ENCODE measurements around the gene DTX4. TPM values are rescaled to one million over a fixed set of nuclear protein-coding genes. Genes with fewer than 3 reads are reported as not detected.

DTX4 gene
- polyA plus RNA-seq, 4 donors = 12.2 to 50.3 (median 22.4) TPM

GRCh38 chr11:59247531-59248227 lies 75.7 kb downstream of the DTX4 start:
- no peaks in the 10 kb centered on the region for H3K36me3 ChIP-seq (ENCODE audit: control insufficient read depth in 3 of 3, insufficient read depth in 2 of 3, low read depth in 1 of 3, low read length in 3 of 3)
- no peaks in the 10 kb centered on the region for H3K9me3 ChIP-seq (ENCODE audit: control insufficient read depth in 2 of 2, insufficient read depth in 1 of 2, low read depth in 1 of 2, low read length in 1 of 2)
- FAIRE-seq = no peak
- 31 to 45% (median 33%) methylated on average over 2 of the region's 2 CpGs for WGBS, 3 donors
- no peaks in the 10 kb centered on the region for H3K4me1 ChIP-seq (ENCODE audit: control insufficient read depth in 3 of 3, insufficient read depth in 2 of 3, low read depth in 1 of 3, low read length in 2 of 3)
- peaks cover 0 to 4% (median 0%) of the 10 kb centered on the region in 3 donors for H3K27me3 ChIP-seq (ENCODE audit: control insufficient read depth in 3 of 3, insufficient read depth in 3 of 3, low read length in 3 of 3)
- DNase-seq = no peak
- H3K4me3 ChIP-seq (ENCODE audit: low read depth in 1 of 3, low read length in 3 of 3) = no peak overlapping the region
- no peak overlapping the region for H3K27ac ChIP-seq (ENCODE audit: low read depth in 1 of 3, low read length in 2 of 3)

- no peak for FAIRE-seq
- Histone ChIP-seq H3K27ac (ENCODE audit: low read depth in 1 of 3, low read length in 2 of 3) (no peak overlapping the region), H3K4me3 (ENCODE audit: low read depth in 1 of 3, low read length in 3 of 3) (no peak overlapping the region), H3K4me1 (ENCODE audit: control insufficient read depth in 3 of 3, insufficient read depth in 2 of 3, low read depth in 1 of 3, low read length in 2 of 3) (no peaks in the 10 kb centered on the region), H3K9me3 (ENCODE audit: control insufficient read depth in 2 of 2, insufficient read depth in 1 of 2, low read depth in 1 of 2, low read length in 1 of 2) (no peaks in the 10 kb centered on the region), H3K36me3 (ENCODE audit: control insufficient read depth in 3 of 3, insufficient read depth in 2 of 3, low read depth in 1 of 3, low read length in 3 of 3) (no peaks in the 10 kb centered on the region), H3K27me3 (ENCODE audit: control insufficient read depth in 3 of 3, insufficient read depth in 3 of 3, low read length in 3 of 3) (peaks cover 0 to 4% (median 0%) of the 10 kb centered on the region in 3 donors)
- no peak for DNase-seq
- 84 to 92% (median 87%) methylated on average over 7 of the region's 7 CpGs for WGBS, 3 donors
These were observed 77.6 kb downstream of the DTX4 start for GRCh38 chr11:59249535-59249934.

GRCh38 chr11:59253001-59253400 lies 81.1 kb downstream of the DTX4 start:
- FAIRE-seq (no peak), DNase-seq (no peak)
- H3K36me3 ChIP-seq (ENCODE audit: control insufficient read depth in 3 of 3, insufficient read depth in 2 of 3, low read depth in 1 of 3, low read length in 3 of 3) = no peaks in the 10 kb centered on the region
- H3K4me1 ChIP-seq (ENCODE audit: control insufficient read depth in 3 of 3, insufficient read depth in 2 of 3, low read depth in 1 of 3, low read length in 2 of 3) = no peaks in the 10 kb centered on the region
- no peaks in the 10 kb centered on the region for H3K27me3 ChIP-seq (ENCODE audit: control insufficient read depth in 3 of 3, insufficient read depth in 3 of 3, low read length in 3 of 3)
- 92 to 98% (median 94%) methylated on average over 2 of the region's 2 CpGs for WGBS, 3 donors
- no peak overlapping the region for H3K4me3 ChIP-seq (ENCODE audit: low read depth in 1 of 3, low read length in 3 of 3)
- H3K27ac ChIP-seq (ENCODE audit: low read depth in 1 of 3, low read length in 2 of 3) = no peak overlapping the region
- H3K9me3 ChIP-seq (ENCODE audit: control insufficient read depth in 2 of 2, insufficient read depth in 1 of 2, low read depth in 1 of 2, low read length in 1 of 2) = no peaks in the 10 kb centered on the region

GRCh38 chr11:59254286-59254685 lies 82.4 kb downstream of the DTX4 start:
- DNase-seq = no peak
- H3K36me3 ChIP-seq (ENCODE audit: control insufficient read depth in 3 of 3, insufficient read depth in 2 of 3, low read depth in 1 of 3, low read length in 3 of 3) = no peaks in the 10 kb centered on the region
- H3K4me3 ChIP-seq (ENCODE audit: low read depth in 1 of 3, low read length in 3 of 3) = no peak overlapping the region
- H3K27ac ChIP-seq (ENCODE audit: low read depth in 1 of 3, low read length in 2 of 3) = no peak overlapping the region
- H3K27me3 ChIP-seq (ENCODE audit: control insufficient read depth in 3 of 3, insufficient read depth in 3 of 3, low read length in 3 of 3) = no peaks in the 10 kb centered on the region
- H3K9me3 ChIP-seq (ENCODE audit: control insufficient read depth in 2 of 2, insufficient read depth in 1 of 2, low read depth in 1 of 2, low read length in 1 of 2) = no peaks in the 10 kb centered on the region
- no peaks in the 10 kb centered on the region for H3K4me1 ChIP-seq (ENCODE audit: control insufficient read depth in 3 of 3, insufficient read depth in 2 of 3, low read depth in 1 of 3, low read length in 2 of 3)
- FAIRE-seq = no peak

GRCh38 chr11:59255281-59255680 lies 83.3 kb downstream of the DTX4 start:
- 68 to 78% (median 68%) methylated on average over 8 of the region's 8 CpGs for WGBS, 3 donors
- H3K27me3 ChIP-seq (ENCODE audit: control insufficient read depth in 3 of 3, insufficient read depth in 3 of 3, low read length in 3 of 3) = no peaks in the 10 kb centered on the region
- DNase-seq (no peak), FAIRE-seq (no peak)
- no peaks in the 10 kb centered on the region for H3K36me3 ChIP-seq (ENCODE audit: control insufficient read depth in 3 of 3, insufficient read depth in 2 of 3, low read depth in 1 of 3, low read length in 3 of 3)
- no peaks in the 10 kb centered on the region for H3K9me3 ChIP-seq (ENCODE audit: control insufficient read depth in 2 of 2, insufficient read depth in 1 of 2, low read depth in 1 of 2, low read length in 1 of 2)
- H3K4me3 ChIP-seq (ENCODE audit: low read depth in 1 of 3, low read length in 3 of 3) = no peak overlapping the region
- no peak overlapping the region for H3K27ac ChIP-seq (ENCODE audit: low read depth in 1 of 3, low read length in 2 of 3)
- no peaks in the 10 kb centered on the region for H3K4me1 ChIP-seq (ENCODE audit: control insufficient read depth in 3 of 3, insufficient read depth in 2 of 3, low read depth in 1 of 3, low read length in 2 of 3)

Other genes starting within 250 kb of the DTX4 start
- 10 to 100 TPM in 1 of 4 donors, under 1 TPM in 2, not detected in 1; 0.67 to 13.0 (median 0.76) TPM for gene GLYATL1, start 232.6 kb upstream of the DTX4 start, polyA plus RNA-seq
- under 1 TPM in 1 of 4 donors, not detected in 3; 0.06 TPM for gene GLYATL1B, start 85.8 kb upstream of the DTX4 start, polyA plus RNA-seq
- gene FAM111B, start 64.9 kb upstream of the DTX4 start, polyA plus RNA-seq = 10 to 100 TPM in 1 of 4 donors, 1 to 10 TPM in 1, under 1 TPM in 2; 0.54 to 11.1 (median 3.4) TPM
- gene FAM111A, start 29.3 kb upstream of the DTX4 start, polyA plus RNA-seq = 10 to 100 TPM; 16.2 to 77.1 (median 18.7) TPM
- gene MPEG1, start 40.8 kb downstream of the DTX4 start, polyA plus RNA-seq = 10 to 100 TPM in 1 of 4 donors, 1 to 10 TPM in 3; 1.8 to 40.1 (median 7.6) TPM
- gene OR5AN1, start 186.8 kb downstream of the DTX4 start, polyA plus RNA-seq = not detected

Measured in small intestine (tissue), 7 donors.